ENCODE data around the gene RAD52. TPM values are rescaled to one million over a fixed set of nuclear protein-coding genes. Genes with fewer than 3 reads are reported as not detected.

The RAD52 gene
- total and polyA plus RNA-seq, 4 donors = 18.1 to 28.7 (median 23.1) TPM

- DNase-seq (ENCODE audit: low read depth in 4 of 6, low spot score in 6 of 6) = no peak
- Histone ChIP-seq H3K4me3 (ENCODE audit: low read depth, low read length) (no peak overlapping the region), H3K4me1 (ENCODE audit: control insufficient read depth, insufficient read depth, low read length) (no peaks in the 10 kb centered on the region), H3K9me3 (ENCODE audit: control insufficient read depth, insufficient read depth, low read length) (no peaks in the 10 kb centered on the region), H3K36me3 (ENCODE audit: control insufficient read depth, insufficient read depth, low read length) (no peaks in the 10 kb centered on the region), H3K27ac (ENCODE audit: low read depth, low read length) (no peak overlapping the region), H3K27me3 (ENCODE audit: control insufficient read depth, insufficient read depth, low read length) (no peaks in the 10 kb centered on the region)
- no CpG with 5 or more reads among the region's 4 CpGs for WGBS (ENCODE audit: insufficient coverage)
These were observed 22.5 kb upstream of the RAD52 start for GRCh38 chr12:971991-972390.

GRCh38 chr12:969821-970220, 20.3 kb upstream of the RAD52 start:
- Histone ChIP-seq H3K27me3 (ENCODE audit: control insufficient read depth, insufficient read depth, low read length) (no peaks in the 10 kb centered on the region), H3K4me3 (ENCODE audit: low read depth, low read length) (no peak overlapping the region), H3K27ac (ENCODE audit: low read depth, low read length) (no peak overlapping the region), H3K9me3 (ENCODE audit: control insufficient read depth, insufficient read depth, low read length) (no peaks in the 10 kb centered on the region), H3K4me1 (ENCODE audit: control insufficient read depth, insufficient read depth, low read length) (no peaks in the 10 kb centered on the region), H3K36me3 (ENCODE audit: control insufficient read depth, insufficient read depth, low read length) (no peaks in the 10 kb centered on the region)
- DNase-seq (ENCODE audit: low read depth in 4 of 6, low spot score in 6 of 6) = no peak
- WGBS (ENCODE audit: insufficient coverage) = no CpG with 5 or more reads among the region's 8 CpGs

GRCh38 chr12:968545-968944, 19.1 kb upstream of the RAD52 start:
- Histone ChIP-seq H3K27ac (ENCODE audit: low read depth, low read length) (no peak overlapping the region), H3K27me3 (ENCODE audit: control insufficient read depth, insufficient read depth, low read length) (no peaks in the 10 kb centered on the region), H3K4me1 (ENCODE audit: control insufficient read depth, insufficient read depth, low read length) (no peaks in the 10 kb centered on the region), H3K9me3 (ENCODE audit: control insufficient read depth, insufficient read depth, low read length) (no peaks in the 10 kb centered on the region), H3K36me3 (ENCODE audit: control insufficient read depth, insufficient read depth, low read length) (no peaks in the 10 kb centered on the region), H3K4me3 (ENCODE audit: low read depth, low read length) (no peak overlapping the region)
- 50% methylated on average over 1 of the region's 4 CpGs for WGBS (ENCODE audit: insufficient coverage)
- peak in 2 of 6 donors; percentile 67 to 75 for DNase-seq (ENCODE audit: low read depth in 4 of 6, low spot score in 6 of 6)

- Histone ChIP-seq H3K4me1 (ENCODE audit: control insufficient read depth, insufficient read depth, low read length) (no peaks in the 10 kb centered on the region), H3K4me3 (ENCODE audit: low read depth, low read length) (no peak overlapping the region), H3K27me3 (ENCODE audit: control insufficient read depth, insufficient read depth, low read length) (no peaks in the 10 kb centered on the region), H3K9me3 (ENCODE audit: control insufficient read depth, insufficient read depth, low read length) (no peaks in the 10 kb centered on the region), H3K27ac (ENCODE audit: low read depth, low read length) (no peak overlapping the region), H3K36me3 (ENCODE audit: control insufficient read depth, insufficient read depth, low read length) (no peaks in the 10 kb centered on the region)
- DNase-seq (ENCODE audit: low read depth in 4 of 6, low spot score in 6 of 6) = no peak
- WGBS (ENCODE audit: insufficient coverage) = 67% methylated on average over 1 of the region's 9 CpGs
These were observed 18.1 kb upstream of the RAD52 start for GRCh38 chr12:967641-968040.

- Histone ChIP-seq H3K27ac (ENCODE audit: low read depth, low read length) (no peak overlapping the region), H3K4me3 (ENCODE audit: low read depth, low read length) (no peak overlapping the region), H3K9me3 (ENCODE audit: control insufficient read depth, insufficient read depth, low read length) (no peaks in the 10 kb centered on the region), H3K27me3 (ENCODE audit: control insufficient read depth, insufficient read depth, low read length) (no peaks in the 10 kb centered on the region), H3K36me3 (ENCODE audit: control insufficient read depth, insufficient read depth, low read length) (no peaks in the 10 kb centered on the region), H3K4me1 (ENCODE audit: control insufficient read depth, insufficient read depth, low read length) (no peaks in the 10 kb centered on the region)
- no peak for DNase-seq (ENCODE audit: low read depth in 4 of 6, low spot score in 6 of 6)
- no CpG with 5 or more reads among the region's 6 CpGs for WGBS (ENCODE audit: insufficient coverage)
These were observed 17.2 kb upstream of the RAD52 start for GRCh38 chr12:966724-967123.

- 55% methylated on average over 2 of the region's 8 CpGs for WGBS (ENCODE audit: insufficient coverage)
- DNase-seq (ENCODE audit: low read depth in 4 of 6, low spot score in 6 of 6) = no peak
These were observed 9.2 kb upstream of the RAD52 start for GRCh38 chr12:958588-959123.

GRCh38 chr12:955939-956338, 6.4 kb upstream of the RAD52 start:
- no peaks in the 10 kb centered on the region for H3K9me3 ChIP-seq (ENCODE audit: control insufficient read depth, insufficient read depth, low read length)
- peaks cover 3% of the 10 kb centered on the region for H3K36me3 ChIP-seq (ENCODE audit: control insufficient read depth, insufficient read depth, low read length)
- no peak overlapping the region for H3K27ac ChIP-seq (ENCODE audit: low read depth, low read length)
- WGBS (ENCODE audit: insufficient coverage) = no CpG with 5 or more reads among the region's 6 CpGs
- H3K4me1 ChIP-seq (ENCODE audit: control insufficient read depth, insufficient read depth, low read length) = no peaks in the 10 kb centered on the region
- H3K27me3 ChIP-seq (ENCODE audit: control insufficient read depth, insufficient read depth, low read length) = no peaks in the 10 kb centered on the region
- no peak overlapping the region for H3K4me3 ChIP-seq (ENCODE audit: low read depth, low read length)
- no peak for DNase-seq (ENCODE audit: low read depth in 4 of 6, low spot score in 6 of 6)

More at GRCh38 chr12:958588-959123, 9.2 kb upstream of the RAD52 start:
- no peaks in the 10 kb centered on the region for H3K4me1 ChIP-seq (ENCODE audit: control insufficient read depth, insufficient read depth, low read length)
- peaks cover 3% of the 10 kb centered on the region for H3K36me3 ChIP-seq (ENCODE audit: control insufficient read depth, insufficient read depth, low read length)
- no peak overlapping the region for H3K4me3 ChIP-seq (ENCODE audit: low read depth, low read length)
- H3K27me3 ChIP-seq (ENCODE audit: control insufficient read depth, insufficient read depth, low read length) = no peaks in the 10 kb centered on the region
- no peaks in the 10 kb centered on the region for H3K9me3 ChIP-seq (ENCODE audit: control insufficient read depth, insufficient read depth, low read length)
- H3K27ac ChIP-seq (ENCODE audit: low read depth, low read length) = no peak overlapping the region

- Histone ChIP-seq H3K27me3 (ENCODE audit: control insufficient read depth, insufficient read depth, low read length) (no peaks in the 10 kb centered on the region), H3K4me3 (ENCODE audit: low read depth, low read length) (no peak overlapping the region), H3K9me3 (ENCODE audit: control insufficient read depth, insufficient read depth, low read length) (no peaks in the 10 kb centered on the region), H3K4me1 (ENCODE audit: control insufficient read depth, insufficient read depth, low read length) (peaks cover 6% of the 10 kb centered on the region), H3K27ac (ENCODE audit: low read depth, low read length) (no peak overlapping the region), H3K36me3 (ENCODE audit: control insufficient read depth, insufficient read depth, low read length) (peaks cover 3% of the 10 kb centered on the region)
- no peak for DNase-seq (ENCODE audit: low read depth in 4 of 6, low spot score in 6 of 6)
These were observed 5.2 kb upstream of the RAD52 start for GRCh38 chr12:954741-955140.

- H3K27ac ChIP-seq (ENCODE audit: low read depth, low read length) = no peak overlapping the region
- no peak for DNase-seq (ENCODE audit: low read depth in 4 of 6, low spot score in 6 of 6)
- H3K9me3 ChIP-seq (ENCODE audit: control insufficient read depth, insufficient read depth, low read length) = no peaks in the 10 kb centered on the region
- peaks cover 8% of the 10 kb centered on the region for H3K4me1 ChIP-seq (ENCODE audit: control insufficient read depth, insufficient read depth, low read length)
- no peak overlapping the region for H3K4me3 ChIP-seq (ENCODE audit: low read depth, low read length)
- H3K36me3 ChIP-seq (ENCODE audit: control insufficient read depth, insufficient read depth, low read length) = peaks cover 3% of the 10 kb centered on the region
- WGBS (ENCODE audit: insufficient coverage) = 100% methylated on average over 1 of the region's 7 CpGs
- no peaks in the 10 kb centered on the region for H3K27me3 ChIP-seq (ENCODE audit: control insufficient read depth, insufficient read depth, low read length)
These were observed 4.3 kb upstream of the RAD52 start for GRCh38 chr12:953776-954175.

- Histone ChIP-seq H3K36me3 (ENCODE audit: control insufficient read depth, insufficient read depth, low read length) (peaks cover 2% of the 10 kb centered on the region), H3K27ac (ENCODE audit: low read depth, low read length) (no peak overlapping the region), H3K9me3 (ENCODE audit: control insufficient read depth, insufficient read depth, low read length) (no peaks in the 10 kb centered on the region), H3K27me3 (ENCODE audit: control insufficient read depth, insufficient read depth, low read length) (no peaks in the 10 kb centered on the region), H3K4me1 (ENCODE audit: control insufficient read depth, insufficient read depth, low read length) (peaks cover 14% of the 10 kb centered on the region), H3K4me3 (ENCODE audit: low read depth, low read length) (no peak overlapping the region)
- WGBS (ENCODE audit: insufficient coverage) = no CpG with 5 or more reads among the region's 1 CpG
- DNase-seq (ENCODE audit: low read depth in 4 of 6, low spot score in 6 of 6) = no peak
These were observed 1.7 kb upstream of the RAD52 start for GRCh38 chr12:951176-951575.

Data from spinal cord (tissue), 10 donors.